IPS DF 6.9 (cell line): ENCODE data around the gene URAD.

ENCODE experiments used
- DNase-seq: peaks from one replicate; pipeline ENCODE4 v3.0.0-alpha.2; 2013; ENCODE audit warnings: low read depth, low spot score
- H3K27ac ChIP-seq: one replicate; pipeline ENCODE4 v1.5.1; 2013; ENCODE audit warnings: low read length, control low read depth
- H3K27me3 ChIP-seq: 2 replicates; pipeline ENCODE4 v1.6.1; 2013; ENCODE audit warnings: mild to moderate bottlenecking, low read length; ENCODE audit not compliant: control insufficient read depth, insufficient read depth
- H3K36me3 ChIP-seq: 2 replicates; pipeline ENCODE4 v1.6.1; 2013; ENCODE audit warnings: low read length; ENCODE audit not compliant: control insufficient read depth, insufficient read depth
- H3K4me1 ChIP-seq: 2 replicates; pipeline ENCODE4 v1.6.1; 2013; ENCODE audit warnings: low read length; ENCODE audit not compliant: control insufficient read depth, insufficient read depth
- H3K4me3 ChIP-seq: 2 replicates; pipeline ENCODE4 v1.5.1; 2013; ENCODE audit warnings: mild to moderate bottlenecking, low read length
- H3K9me3 ChIP-seq: 2 replicates; pipeline ENCODE4 v1.6.1; 2013; ENCODE audit warnings: low read length, inconsistent platforms; ENCODE audit not compliant: control insufficient read depth, insufficient read depth
- WGBS: extraction: QIAGEN DNeasy Blood & Tissue Kit; methylation state at CpG from one replicate; pipeline ENCODE4 v1.1.7; 2013; ENCODE audit warnings: mixed read lengths, missing lambda C conversion rate; ENCODE audit not compliant: insufficient read length, insufficient coverage; 5-methylcytosine and 5-hydroxymethylcytosine counted together

The URAD gene

DNA sequence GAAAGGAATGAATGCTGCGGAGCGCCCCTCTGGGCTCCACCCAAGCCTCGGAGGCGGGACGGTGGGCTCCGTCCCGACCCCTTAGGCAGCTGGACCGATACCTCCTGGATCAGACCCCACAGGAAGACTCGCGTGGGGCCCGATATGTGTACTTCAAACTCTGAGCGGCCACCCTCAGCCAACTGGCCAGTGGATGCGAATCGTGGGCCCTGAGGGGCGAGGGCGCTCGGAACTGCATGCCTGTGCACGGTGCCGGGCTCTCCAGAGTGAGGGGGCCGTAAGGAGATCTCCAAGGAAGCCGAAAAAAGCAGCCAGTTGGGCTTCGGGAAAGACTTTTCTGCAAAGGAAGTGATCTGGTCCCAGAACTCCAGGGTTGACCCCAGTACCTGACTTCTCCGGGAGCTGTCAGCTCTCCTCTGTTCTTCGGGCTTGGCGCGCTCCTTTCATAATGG, 60.1 kb downstream of the URAD start:
- H3K27me3 ChIP-seq, result peaks cover 84% of the 10 kb centered on the region
- DNase-seq, result no peak
- no peaks in the 10 kb centered on the region for H3K36me3 ChIP-seq
- H3K4me3 ChIP-seq, result no peak overlapping the region
- no peaks in the 10 kb centered on the region for H3K9me3 ChIP-seq
- WGBS, result no CpG with 5 or more reads among the region's 26 CpGs
- no peak overlapping the region for H3K27ac ChIP-seq
- H3K4me1 ChIP-seq, result peaks cover 1% of the 10 kb centered on the region; the same call in 1 of the 2 replicates
